Glomerular visceral epithelial cell (primary cell): Measurements from ENCODE around the gene DPH5.

Experiments used
- DNase-seq: peaks from one replicate; pipeline ENCODE4 v3.0.0-alpha.2; 2016; ENCODE audit errors: extremely low spot score

DPH5 gene

GRCh38 chr1:100942304-100943046 lies 83.1 kb downstream of the DPH5 start:
- DNase-seq: no peak

- no peak for DNase-seq
Measured at GRCh38 chr1:100941580-100942216, 83.9 kb downstream of the DPH5 start.

- DNase-seq: no peak
Measured at GRCh38 chr1:100941098-100941527, 84.5 kb downstream of the DPH5 start.
